Right lobe of liver (tissue), 6 donors: ENCODE data around the gene INHBA. TPM values are rescaled to one million over a fixed set of nuclear protein-coding genes. Genes with fewer than 3 reads are reported as not detected.

Experiments used
- ATAC-seq, 4 donors: fragments of 200-7000 bp; cut with Tn5 transposase; one replicate each; pipeline ENCODE4 v1.9.1; 2020; ENCODE audit warnings: mild to moderate bottlenecking in 4 of 4, moderate library complexity in 4 of 4
- DNase-seq, 3 donors: peaks; one replicate each; pipeline ENCODE4 v3.0.0-alpha.2; 2020
- H3K27ac ChIP-seq, 3 donors: fragments of 200-600 bp; one replicate each; pipeline ENCODE4 v1.8.0; 2022
- H3K27me3 ChIP-seq, 2 donors: fragments of 200-600 bp; one replicate each; pipeline ENCODE4 v1.8.0; 2022
- H3K36me3 ChIP-seq, 4 donors: fragments of 200-600 bp; sonication (generic) in 1 of 4; one replicate each; pipeline versions ENCODE4 v1.5.1 to v1.8.0; 2017 to 2022; ENCODE audit warnings: control low read depth in 1 of 4
- H3K4me1 ChIP-seq, 4 donors: fragments of 200-600 bp; sonication (generic) in 1 of 4; one replicate each; pipeline versions ENCODE4 v1.5.1 to v1.8.0; 2017 to 2022; ENCODE audit warnings: control low read depth in 1 of 4
- H3K4me3 ChIP-seq, 3 donors: fragments of 200-600 bp; one replicate each; pipeline ENCODE4 v1.8.0; 2022
- H3K9me3 ChIP-seq, 4 donors: fragments of 200-600 bp; sonication (generic) in 1 of 4; one replicate each; pipeline versions ENCODE4 v1.5.1 to v1.8.0; 2017 to 2022; ENCODE audit warnings: control low read depth in 1 of 4
- CTCF ChIP-seq, 4 donors: fragments of 200-600 bp in 3 of 4; fragments of 450-650 bp in 1 of 4; IDR thresholded peaks; one replicate each; pipeline versions ENCODE4 v1.5.1 to v1.8.0; 2016 to 2022; ENCODE audit warnings: antibody characterized with exemption in 4 of 4, mild to moderate bottlenecking in 2 of 4
- POLR2A ChIP-seq: fragments of 450-650 bp; IDR thresholded peaks from one replicate; pipeline ENCODE4 v1.6.1; 2017; ENCODE audit warnings: antibody characterized with exemption, mild to moderate bottlenecking
- WGBS: methylation state at CpG from one replicate; pipeline ENCODE4 v1.1.6; 2018; ENCODE audit warnings: low coverage, low lambda C conversion rate; ENCODE audit not compliant: insufficient coverage; ENCODE audit errors: missing lambda C conversion rate; 5-methylcytosine and 5-hydroxymethylcytosine counted together
- intact Hi-C, 2 donors: fragments of 100-400 bp; cut with DNase I; formaldehyde crosslinking; loops; one replicate each; pipeline versions ENCODE4 v1.11.2 to v1.14.1; 2022
- total RNA-seq, 6 experiments: library from RNA; depleted of rRNA in 2 of 6; stranded (reverse); fragments of >200 nt in 2 of 6; fragmentation: NEBNext Ultra II Directional in 3 of 6; extraction: Animal tissue kit (Norgen Biotek cat#: 25700) in 3 of 6; gene quantifications; one replicate each; pipeline versions ENCODE4 v1.1.0 to v1.2.4, GENCODE V29; 2016 to 2023
- donor health status: DM: no; HTN: yes; CAD: no.
- donor health status: DM: no; HTN: no; CAD: no.
- donor health status: DM: no; HTN: no; CAD: no.
- donor health status: DM: no; HTN: yes; CAD: no.
- donor health status: DM: no; HTN: yes; CAD: no.

Gene INHBA
- total RNA-seq, 6 experiments from 2014 or later = 1.1 to 9.7 (median 2.9) TPM

DNA sequence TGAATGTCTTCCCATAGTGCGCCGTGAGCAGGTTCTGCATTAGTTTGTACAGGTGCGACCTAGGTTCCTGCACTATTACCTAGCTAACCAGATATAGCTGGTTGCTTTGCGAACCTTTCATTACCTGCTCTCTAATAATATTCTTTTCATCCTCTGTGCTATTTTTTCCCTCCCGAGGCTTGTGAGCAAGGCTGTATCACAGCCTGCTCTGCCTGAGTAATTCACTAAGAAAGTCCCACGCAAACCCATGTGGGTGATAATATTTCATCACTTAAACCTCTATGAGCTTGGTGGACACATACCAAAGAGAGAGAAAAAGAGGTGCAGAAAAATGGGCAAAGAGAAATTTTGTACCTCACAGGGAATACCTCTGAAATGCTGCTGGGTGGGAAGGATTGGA, 8.4 kb downstream of the INHBA start:
- Histone ChIP-seq H3K27ac (no peak overlapping the region), H3K4me3 (no peak overlapping the region), H3K9me3 (no peaks in the 10 kb centered on the region), H3K36me3 (no peaks in the 10 kb centered on the region), H3K4me1 (peaks cover 0 to 47% (median 21%) of the 10 kb centered on the region in 4 donors), H3K27me3 (no peaks in the 10 kb centered on the region)
- DNase-seq (no peak), ATAC-seq (no peak)
- 81% methylated on average over 6 of the region's 6 CpGs for WGBS
- TF ChIP-seq CTCF (IDR thresholded peaks at IDR 0.05) (no peak), POLR2A (no peak)
- intact Hi-C loops = no loop called here

GRCh38 chr7:41693150-41693997, 9.5 kb downstream of the INHBA start:
- ATAC-seq = peak; percentile 62 to 74 (median 68)

GRCh38 chr7:41692251-41692650, 10.6 kb downstream of the INHBA start:
- ATAC-seq = no peak
- no peak for TF ChIP-seq POLR2A
- TF ChIP-seq CTCF (IDR thresholded peaks at IDR 0.05) = no peak
- 58% methylated on average over 7 of the region's 7 CpGs for WGBS
- no peak for DNase-seq
- peak overlapping the region; percentile 56 to 81 (median 75) for H3K27ac ChIP-seq
- H3K9me3 ChIP-seq = no peaks in the 10 kb centered on the region
- H3K4me1 ChIP-seq = peaks cover 0 to 41% (median 20%) of the 10 kb centered on the region in 4 donors
- H3K36me3 ChIP-seq = no peaks in the 10 kb centered on the region
- no peak overlapping the region for H3K4me3 ChIP-seq
- intact Hi-C loops = no loop called here
- no peaks in the 10 kb centered on the region for H3K27me3 ChIP-seq

More at GRCh38 chr7:41693150-41693997, 9.5 kb downstream of the INHBA start:
- WGBS = 53% methylated on average over 8 of the region's 10 CpGs
- Histone ChIP-seq H3K4me3 (no peak overlapping the region), H3K27me3 (no peaks in the 10 kb centered on the region), H3K9me3 (no peaks in the 10 kb centered on the region), H3K27ac (peak overlapping the region; percentile 56 to 81 (median 75)), H3K36me3 (no peaks in the 10 kb centered on the region), H3K4me1 (peaks cover 0 to 41% (median 20%) of the 10 kb centered on the region in 4 donors)
- peak in 1 of 3 donors; percentile 78 for DNase-seq
- TF ChIP-seq CTCF (IDR thresholded peaks at IDR 0.05) (peak; percentile 15 to 29 (median 25)), POLR2A (no peak)
- intact Hi-C loops = no loop called here

DNA sequence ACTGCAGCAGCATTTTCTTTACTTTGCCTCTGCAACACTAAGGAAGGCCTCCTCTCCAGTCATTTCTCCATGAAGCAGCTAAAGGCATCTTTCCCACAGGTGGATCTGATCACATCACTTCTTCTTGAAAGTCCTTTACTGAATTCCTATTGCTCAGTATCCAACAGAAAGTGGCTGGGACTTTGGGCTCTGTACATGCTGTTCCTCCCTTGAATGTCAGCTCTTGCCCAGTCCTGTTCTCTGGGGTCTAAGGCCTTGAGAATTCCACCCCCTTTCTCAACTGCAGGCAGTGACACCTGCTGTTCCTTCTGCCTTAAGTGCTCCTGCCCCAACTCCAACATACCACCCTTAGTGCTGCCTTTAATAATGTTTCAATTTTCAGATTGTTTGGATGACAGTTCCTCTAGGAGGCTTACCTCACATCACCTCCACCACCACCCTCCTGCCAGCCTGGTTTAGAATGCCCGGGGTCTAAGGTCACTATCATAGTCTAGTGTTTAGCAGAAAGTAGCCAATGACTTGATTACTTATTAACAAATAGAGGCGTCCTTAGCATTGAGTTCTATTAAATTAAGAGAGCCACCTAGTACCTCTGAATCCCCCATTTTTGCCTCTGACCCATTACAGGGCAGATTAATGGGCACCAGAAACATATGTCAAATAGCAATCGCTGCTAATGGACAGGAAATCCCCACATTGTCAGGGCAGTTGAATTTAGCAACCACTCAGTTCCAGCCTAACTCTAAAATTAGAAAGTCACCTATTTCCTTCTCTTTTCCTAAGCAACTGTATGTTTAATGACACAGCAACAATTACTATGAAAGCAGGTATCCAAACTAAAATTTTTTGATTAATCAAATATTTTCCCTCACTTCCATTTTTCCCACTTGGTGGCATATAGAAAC, 11.4 kb downstream of the INHBA start:
- H3K9me3 ChIP-seq = no peaks in the 10 kb centered on the region
- intact Hi-C loops = no loop called here
- peak; percentile 76 to 85 (median 83) for ATAC-seq
- DNase-seq = peak; percentile 55 to 81 (median 73)
- H3K4me1 ChIP-seq = peaks cover 0 to 41% (median 20%) of the 10 kb centered on the region in 4 donors
- H3K27me3 ChIP-seq = no peaks in the 10 kb centered on the region
- no peak for TF ChIP-seq CTCF (IDR thresholded peaks at IDR 0.05)
- no peak overlapping the region for H3K4me3 ChIP-seq
- H3K36me3 ChIP-seq = no peaks in the 10 kb centered on the region
- H3K27ac ChIP-seq = peak overlapping the region; percentile 41 to 81 (median 75)
- 22% methylated on average over 3 of the region's 3 CpGs for WGBS
